PC-9 (cell line): ENCODE data around the gene CLDN6. TPM values are rescaled to one million over a fixed set of nuclear protein-coding genes. Genes with fewer than 3 reads are reported as not detected.

Experiments
- Bru-seq: library from RNA; stranded (reverse); fragments of 400-500 nt; gene quantifications from one replicate; lab custom pipeline; 2021; lab: Mats Ljungman, UMichigan
- BruChase-seq, 2 experiments: library from RNA; stranded (reverse); fragments of 400-500 nt; gene quantifications; one replicate each; lab custom pipeline; 2021; lab: Mats Ljungman, UMichigan
- BruUV-seq: library from RNA; stranded (reverse); fragments of 400-500 nt; replicated peaks from 2 replicates; lab custom pipeline; 2021; lab: Mats Ljungman, UMichigan
- CTCF ChIA-PET: fragments of 300-600 bp; sonication (Branson Sonifier 250); formaldehyde crosslinking; loops from one replicate; lab custom pipeline; 2022; ENCODE audit warnings: antibody characterized with exemption; lab: Charles Lee
- POLR2A ChIA-PET: fragments of 300-600 bp; sonication (Branson Sonifier 250); formaldehyde crosslinking; loops from one replicate; lab custom pipeline; 2022; ENCODE audit warnings: antibody characterized with exemption; ENCODE audit not compliant: unreplicated experiment; lab: Charles Lee
- DNase-seq, 2 experiments: peaks; one replicate each; pipeline versions ENCODE4 v3.0.0 to v3.0.0-alpha.2; 2015 to 2022; ENCODE audit warnings: mixed read lengths in 1 of 2
- H2AFZ ChIP-seq: fragments of 200-600 bp; sonication (generic); 2 replicates; pipeline ENCODE4 v1.8.1; 2017; ENCODE audit warnings: antibody characterized with exemption
- H3F3A ChIP-seq: fragments of 200-600 bp; sonication (generic); 2 replicates; pipeline ENCODE4 v1.8.1; 2017; ENCODE audit warnings: antibody characterized with exemption, mild to moderate bottlenecking, low read depth; ENCODE audit not compliant: insufficient read depth
- H3K27ac ChIP-seq: fragments of 200-600 bp; sonication (generic); 2 replicates; pipeline ENCODE4 v1.6.1; 2016; ENCODE audit warnings: mixed run types
- H3K27me3 ChIP-seq: fragments of 200-600 bp; sonication (generic); 2 replicates; pipeline ENCODE4 v1.6.1; 2016; ENCODE audit warnings: low read depth, mixed run types; ENCODE audit not compliant: insufficient read depth
- H3K36me3 ChIP-seq: fragments of 200-600 bp; sonication (generic); 2 replicates; pipeline ENCODE4 v1.6.1; 2016; ENCODE audit warnings: low read depth, mixed run types
- H3K4me1 ChIP-seq: fragments of 200-600 bp; sonication (generic); replicated peaks from 2 replicates; pipeline ENCODE4 v1.6.1; 2016; ENCODE audit warnings: mixed run types; ENCODE audit not compliant: insufficient read depth
- H3K4me2 ChIP-seq: fragments of 200-600 bp; sonication (generic); 2 replicates; pipeline ENCODE4 v1.6.1; 2017; ENCODE audit warnings: mixed run types
- H3K4me3 ChIP-seq: fragments of 200-600 bp; sonication (generic); 2 replicates; pipeline ENCODE4 v1.6.1; 2016; ENCODE audit warnings: mixed run types
- H3K79me2 ChIP-seq: fragments of 200-600 bp; sonication (generic); 2 replicates; pipeline ENCODE4 v1.6.1; 2017; ENCODE audit warnings: low read depth, mixed run types
- H3K9me2 ChIP-seq: fragments of 200-600 bp; sonication (generic); 2 replicates; pipeline ENCODE4 v1.8.1; 2017; ENCODE audit warnings: mild to moderate bottlenecking; ENCODE audit not compliant: insufficient read depth
- H3K9me3 ChIP-seq: fragments of 200-600 bp; sonication (generic); 2 replicates; pipeline ENCODE4 v1.8.1; 2016; ENCODE audit warnings: low read depth; ENCODE audit not compliant: insufficient read depth
- H4K20me1 ChIP-seq: fragments of 200-600 bp; sonication (generic); 2 replicates; pipeline ENCODE4 v1.8.1; 2017; ENCODE audit not compliant: insufficient read depth
- EZH2 ChIP-seq: fragments of 200-600 bp; sonication (generic); IDR thresholded peaks from 2 replicates; pipeline ENCODE4 v1.8.0; 2017; ENCODE audit warnings: antibody characterized with exemption, low read depth
- intact Hi-C: fragments of 100-400 bp; cut with micrococcal nuclease; formaldehyde crosslinking; loops from one replicate; pipeline ENCODE4 v1.10.0; 2022; ENCODE audit not compliant: unreplicated experiment
- long read RNA-seq: library from polyadenylated mRNA; stranded (forward); transcript quantifications from one replicate; pipeline ENCODE4 v2.0.0, GENCODE V29; 2022
- total RNA-seq: library from RNA; stranded (reverse); gene quantifications from 2 replicates; pipeline ENCODE4 v1.2.3, GENCODE V29; 2021
- TF ChIP-seq, protein P1 (sequence below): fragments of 200-600 bp; sonication (generic); conservative IDR thresholded peaks from 2 replicates; pipeline ENCODE4 v1.6.1; 2017; ENCODE audit warnings: mixed run types, antibody characterized with exemption, mild to moderate bottlenecking, moderate library complexity

CLDN6 gene, protein sequence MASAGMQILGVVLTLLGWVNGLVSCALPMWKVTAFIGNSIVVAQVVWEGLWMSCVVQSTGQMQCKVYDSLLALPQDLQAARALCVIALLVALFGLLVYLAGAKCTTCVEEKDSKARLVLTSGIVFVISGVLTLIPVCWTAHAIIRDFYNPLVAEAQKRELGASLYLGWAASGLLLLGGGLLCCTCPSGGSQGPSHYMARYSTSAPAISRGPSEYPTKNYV
- total RNA-seq: 0.26 and 0.38 TPM in 2 replicates
- percentile 23 among the genes with signal in this experiment for Bru-seq, nascent RNA
- BruChase-seq, experiment 1, labeled RNA remaining after a 2-hour chase: percentile 22 among the genes with signal in this experiment
- BruChase-seq, experiment 2, labeled RNA remaining after a 6-hour chase: percentile 47 among the genes with signal in this experiment
- long read RNA-seq, partial matches to known transcripts: 0 of 3 reads
- long read RNA-seq, other reads (novel, unspliced or antisense): 2 of 3 reads

DNA sequence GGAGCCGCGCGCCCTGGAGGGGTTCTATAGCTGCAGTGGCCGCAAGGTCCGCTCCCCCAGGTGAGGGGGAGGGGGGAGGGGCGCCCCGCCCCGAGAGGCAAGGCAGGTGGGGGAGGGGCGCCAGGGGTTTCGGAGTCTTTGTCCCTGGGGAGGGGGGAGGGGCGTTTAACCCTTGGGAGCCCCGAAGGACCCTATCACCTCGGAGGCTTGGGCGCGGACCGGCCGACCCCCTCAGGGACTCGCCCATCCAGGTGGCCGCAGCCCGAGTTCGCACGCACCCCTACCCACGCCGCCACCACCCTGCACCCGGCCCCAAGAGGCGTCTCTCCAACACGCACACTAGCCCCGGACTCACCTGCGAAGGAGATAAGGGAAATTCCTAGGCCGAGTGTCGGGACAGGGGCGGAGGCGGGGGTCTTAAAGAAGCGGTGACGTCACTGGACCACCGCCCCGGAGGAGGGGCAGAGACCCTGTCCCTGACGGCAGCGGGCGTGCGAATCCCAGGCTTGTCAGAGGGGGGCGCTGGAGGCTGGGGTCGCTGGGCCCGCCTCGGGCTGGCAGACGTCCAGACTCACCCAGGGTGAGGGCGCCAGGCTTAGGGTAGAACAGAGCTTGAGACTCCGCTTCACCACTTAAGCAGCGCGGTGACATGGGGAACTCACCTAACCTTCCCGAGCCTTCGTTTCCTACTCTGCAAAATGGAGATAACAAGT, at the start of gene CLDN6:
Gene CLDN6, minus strand, starts transcription at position 390 of the 713 bp plus-strand sequence. CDS start 2,162 bp downstream, outside the sequence.
- DNase-seq: no peak
- intact Hi-C loops: no loop called here
- Histone ChIP-seq H3K4me1 (peaks cover 29% of the 10 kb centered on the region), H3K27me3 (no peaks in the 10 kb centered on the region), H3K36me3 (peaks cover 11% of the 10 kb centered on the region), H3F3A (peaks cover 59% of the 10 kb centered on the region), H3K9me2 (no peaks in the 10 kb centered on the region), H4K20me1 (peaks cover 10% of the 10 kb centered on the region), H2AFZ (no peak within 1 kb of the TSS), H3K27ac (no peak within 1 kb of the TSS), H3K79me2 (peaks cover 29% of the 10 kb centered on the region), H3K9me3 (no peaks in the 10 kb centered on the region), H3K4me3 (no peak within 1 kb of the TSS), H3K4me2 (no peak within 1 kb of the TSS)
- ChIA-PET POLR2A (interaction anchor here (0.7 kb wide), 1 partner anchor 60 kb away, joined by 4 read pairs; no protein-coding TSS in a partner anchor), CTCF (no interaction called here)
- BruUV-seq: no TSS peak
- TF ChIP-seq, protein P1, sequence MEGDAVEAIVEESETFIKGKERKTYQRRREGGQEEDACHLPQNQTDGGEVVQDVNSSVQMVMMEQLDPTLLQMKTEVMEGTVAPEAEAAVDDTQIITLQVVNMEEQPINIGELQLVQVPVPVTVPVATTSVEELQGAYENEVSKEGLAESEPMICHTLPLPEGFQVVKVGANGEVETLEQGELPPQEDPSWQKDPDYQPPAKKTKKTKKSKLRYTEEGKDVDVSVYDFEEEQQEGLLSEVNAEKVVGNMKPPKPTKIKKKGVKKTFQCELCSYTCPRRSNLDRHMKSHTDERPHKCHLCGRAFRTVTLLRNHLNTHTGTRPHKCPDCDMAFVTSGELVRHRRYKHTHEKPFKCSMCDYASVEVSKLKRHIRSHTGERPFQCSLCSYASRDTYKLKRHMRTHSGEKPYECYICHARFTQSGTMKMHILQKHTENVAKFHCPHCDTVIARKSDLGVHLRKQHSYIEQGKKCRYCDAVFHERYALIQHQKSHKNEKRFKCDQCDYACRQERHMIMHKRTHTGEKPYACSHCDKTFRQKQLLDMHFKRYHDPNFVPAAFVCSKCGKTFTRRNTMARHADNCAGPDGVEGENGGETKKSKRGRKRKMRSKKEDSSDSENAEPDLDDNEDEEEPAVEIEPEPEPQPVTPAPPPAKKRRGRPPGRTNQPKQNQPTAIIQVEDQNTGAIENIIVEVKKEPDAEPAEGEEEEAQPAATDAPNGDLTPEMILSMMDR: no peak
- TF ChIP-seq EZH2: no peak

DNA sequence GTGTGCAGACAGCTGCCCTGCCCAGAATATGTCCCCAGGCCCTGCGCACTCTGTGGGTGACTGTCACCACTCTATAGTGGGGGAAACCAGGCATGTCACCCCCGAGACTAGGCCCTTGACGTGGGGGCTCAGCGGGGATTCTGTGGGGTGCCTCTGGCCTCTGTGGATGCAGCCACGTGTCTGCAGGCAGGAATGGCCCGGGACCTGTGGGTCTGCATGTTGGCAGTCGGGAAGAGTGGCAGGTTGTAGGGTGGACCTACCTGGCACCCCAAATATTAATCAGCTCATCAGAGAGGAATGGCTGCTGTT, 48.4 kb upstream of the CLDN6 start:
- H3K9me3 ChIP-seq: no peaks in the 10 kb centered on the region
- ChIA-PET POLR2A (no interaction called here), CTCF (no interaction called here)
- intact Hi-C loops: no loop called here
- no peak for DNase-seq
- BruUV-seq: no TSS peak
- no peaks in the 10 kb centered on the region for H3K36me3 ChIP-seq
- no peaks in the 10 kb centered on the region for H3K27me3 ChIP-seq
- H2AFZ ChIP-seq: no peak overlapping the region
- no peak for TF ChIP-seq EZH2
- TF ChIP-seq, protein P1: no peak
- H3K4me1 ChIP-seq: peaks cover 12% of the 10 kb centered on the region
- H3F3A ChIP-seq: no peaks in the 10 kb centered on the region
- H4K20me1 ChIP-seq: no peaks in the 10 kb centered on the region
- no peaks in the 10 kb centered on the region for H3K79me2 ChIP-seq
- no peaks in the 10 kb centered on the region for H3K9me2 ChIP-seq
- no peak overlapping the region for H3K4me2 ChIP-seq
- H3K4me3 ChIP-seq: no peak overlapping the region
- H3K27ac ChIP-seq: no peak overlapping the region

DNA sequence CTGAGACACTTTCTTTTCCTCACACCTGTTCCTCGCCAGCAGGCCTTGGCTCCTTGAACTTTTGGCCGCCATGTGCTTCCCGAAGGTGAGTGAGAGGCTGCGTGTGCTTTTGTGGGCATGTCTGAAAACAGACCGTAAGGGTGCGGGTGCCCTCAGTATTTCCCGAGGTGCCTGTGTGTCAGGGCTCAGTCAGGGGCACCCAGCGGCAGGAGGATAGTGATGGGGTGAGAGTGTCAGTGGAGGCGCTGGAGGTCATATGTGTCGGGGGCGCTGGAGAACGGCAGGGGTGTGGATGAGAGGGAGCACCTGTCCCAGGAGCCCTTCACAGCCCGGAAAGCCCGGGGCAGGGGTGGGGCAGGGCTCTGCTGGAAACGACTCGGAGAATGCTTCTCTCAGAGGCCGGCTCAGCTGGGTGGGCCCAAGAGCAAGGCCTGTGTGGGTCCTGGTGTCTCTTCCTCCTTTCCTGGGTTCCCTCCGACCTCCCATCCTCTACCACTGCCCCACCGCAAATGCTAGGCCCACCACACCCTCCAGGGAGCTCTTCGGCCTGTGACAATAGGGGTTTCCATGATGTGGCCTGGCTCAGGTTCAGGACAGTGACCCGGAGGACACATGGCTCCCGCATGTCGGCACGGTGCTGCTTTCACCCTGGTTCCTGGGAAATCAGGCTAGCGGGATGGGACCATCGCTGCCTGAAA, 47.9 kb upstream of the CLDN6 start:
- ChIA-PET POLR2A (no interaction called here), CTCF (no interaction called here)
- no peaks in the 10 kb centered on the region for H3K36me3 ChIP-seq
- peaks cover 12% of the 10 kb centered on the region for H3K4me1 ChIP-seq
- intact Hi-C loops: no loop called here
- no peak overlapping the region for H3K4me3 ChIP-seq
- no peaks in the 10 kb centered on the region for H3K9me3 ChIP-seq
- no peaks in the 10 kb centered on the region for H3K79me2 ChIP-seq
- no peak for DNase-seq
- no peak overlapping the region for H2AFZ ChIP-seq
- H3K4me2 ChIP-seq: no peak overlapping the region
- BruUV-seq: no TSS peak
- no peaks in the 10 kb centered on the region for H3F3A ChIP-seq
- no peak overlapping the region for H3K27ac ChIP-seq
- H4K20me1 ChIP-seq: no peaks in the 10 kb centered on the region
- TF ChIP-seq, protein P1: no peak
- TF ChIP-seq EZH2: no peak
- no peaks in the 10 kb centered on the region for H3K27me3 ChIP-seq
- H3K9me2 ChIP-seq: no peaks in the 10 kb centered on the region
